ENCODE results near the gene EXTL1.

EXTL1 gene

DNA sequence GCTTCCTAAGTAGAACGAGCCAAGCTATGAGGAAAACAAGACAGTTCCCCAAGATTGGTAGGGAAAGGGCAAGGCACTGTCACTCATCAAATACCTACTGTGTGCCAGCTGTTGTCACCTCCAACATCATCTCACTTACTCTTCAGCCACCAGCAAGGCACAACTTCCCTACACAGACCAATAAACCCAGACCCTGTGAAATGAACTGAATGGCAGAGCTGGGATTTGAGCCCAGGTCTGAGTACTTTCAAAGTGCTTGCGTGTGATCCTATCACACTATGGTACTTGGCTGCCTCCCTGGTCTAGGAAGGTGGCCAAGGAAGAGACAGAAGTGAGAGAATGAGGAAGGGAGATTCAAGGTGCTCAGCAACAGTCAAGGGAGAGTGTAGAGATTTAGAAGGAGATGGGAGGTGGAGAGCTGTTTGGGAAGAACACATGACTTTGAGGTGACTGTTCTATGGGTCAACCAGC is 62.6 kb downstream of the EXTL1 start:
- no peak overlapping the region for H3K4me3 ChIP-seq
- H3K27ac ChIP-seq, result no peak overlapping the region

- H3K27ac ChIP-seq, result no peak overlapping the region
Measured at GRCh38 chr1:26084844-26085243, 63.3 kb downstream of the EXTL1 start.

More at GRCh38 chr1:26084844-26085243, 63.3 kb downstream of the EXTL1 start:
- H3K4me3 ChIP-seq, result no peak overlapping the region
